Frontal cortex (tissue), 4 donors: ENCODE measurements around the gene TRAF3. TPM values are rescaled to one million over a fixed set of nuclear protein-coding genes. Genes with fewer than 3 reads are reported as not detected.

Source experiments
- DNase-seq, 2 donors: peaks; one replicate each; pipeline ENCODE4 v3.0.0; 2012; ENCODE audit warnings: low spot score in 2 of 2
- FAIRE-seq: peaks from 2 replicates; lab custom pipeline; 2012; peaks lifted over from hg19 to GRCh38; lab: Jason Lieb, UNC
- total RNA-seq: library from RNA; depleted of rRNA; stranded (reverse); fragments of >200 nt; gene quantifications from one replicate; pipeline ENCODE4 v1.2.3, GENCODE V29; 2014
- donor health status: control.
- donor health status: control.
- donor health status: control.

TRAF3 gene
- total RNA-seq, 1 donor from 2014 or later = 15.1 TPM

GRCh38 chr14:102900631-102901571 lies 123.7 kb downstream of the TRAF3 start:
- DNase-seq (no peak), FAIRE-seq (no peak)

GRCh38 chr14:102901633-102902032 lies 124.4 kb downstream of the TRAF3 start:
- FAIRE-seq (no peak), DNase-seq (no peak)

- DNase-seq (no peak), FAIRE-seq (no peak)
Measured at GRCh38 chr14:102902086-102902485, 124.8 kb downstream of the TRAF3 start.

- DNase-seq = no peak
Measured at GRCh38 chr14:102902523-102903247, 125.4 kb downstream of the TRAF3 start.

GRCh38 chr14:102903248-102903888 lies 126.1 kb downstream of the TRAF3 start:
- no peak for FAIRE-seq
- DNase-seq = no peak

More at GRCh38 chr14:102902523-102903247, 125.4 kb downstream of the TRAF3 start:
- FAIRE-seq = no peak

- no peak for DNase-seq
- no peak for FAIRE-seq
Measured at GRCh38 chr14:102903889-102904512, 126.8 kb downstream of the TRAF3 start.

GRCh38 chr14:102905116-102906108 lies 128.2 kb downstream of the TRAF3 start:
- DNase-seq (peak; percentile 9 to 20), FAIRE-seq (no peak)

GRCh38 chr14:102906616-102907302 lies 129.5 kb downstream of the TRAF3 start:
- DNase-seq = peak in 1 of 2 donors; percentile 28
- no peak for FAIRE-seq

- DNase-seq = peak in 1 of 2 donors; percentile 17
- FAIRE-seq = no peak
Measured at GRCh38 chr14:102907303-102907844, 130.1 kb downstream of the TRAF3 start.

GRCh38 chr14:102907980-102908730 lies 130.9 kb downstream of the TRAF3 start:
- DNase-seq (no peak), FAIRE-seq (no peak)

GRCh38 chr14:102908766-102909455 lies 131.7 kb downstream of the TRAF3 start:
- no peak for FAIRE-seq
- peak in 1 of 2 donors; percentile 24 for DNase-seq

- peak in 1 of 2 donors; percentile 22 for DNase-seq
- FAIRE-seq = no peak
Measured at GRCh38 chr14:102909462-102909861, 132.2 kb downstream of the TRAF3 start.

GRCh38 chr14:102909911-102910310 lies 132.7 kb downstream of the TRAF3 start:
- FAIRE-seq (no peak), DNase-seq (peak in 1 of 2 donors; percentile 15)

- DNase-seq = no peak
- no peak for FAIRE-seq
Measured at GRCh38 chr14:102910442-102910841, 133.2 kb downstream of the TRAF3 start.

- no peak for DNase-seq
- no peak for FAIRE-seq
Measured at GRCh38 chr14:102911541-102911951, 134.3 kb downstream of the TRAF3 start.

- DNase-seq (no peak), FAIRE-seq (no peak)
Measured at GRCh38 chr14:102911991-102912761, 134.9 kb downstream of the TRAF3 start.
